ENCODE results near the gene ZNF100.
"Not testable (repeated sequence)": the region's sequence is repeated elsewhere in the genome, so short reads cannot be mapped to it uniquely, and the experiment has no call there.

Gene ZNF100

GRCh38 chr19:21704320-21704719, 63.1 kb downstream of the ZNF100 start:
- DNase-seq (ENCODE audit: low spot score), result no peak

GRCh38 chr19:21699197-21699596, 68.2 kb downstream of the ZNF100 start:
- no peak for DNase-seq (ENCODE audit: low spot score)

- no peak for DNase-seq (ENCODE audit: low spot score)
These were observed 69.2 kb downstream of the ZNF100 start for GRCh38 chr19:21698215-21698614.

GRCh38 chr19:21697698-21698097, 69.7 kb downstream of the ZNF100 start:
- DNase-seq (ENCODE audit: low spot score), result no peak

GRCh38 chr19:21694171-21694906, 73.0 kb downstream of the ZNF100 start:
- DNase-seq (ENCODE audit: low spot score), result no peak

GRCh38 chr19:21693399-21693798, 74.0 kb downstream of the ZNF100 start:
- DNase-seq (ENCODE audit: low spot score), result no peak

- no peak for DNase-seq (ENCODE audit: low spot score)
These were observed 75.7 kb downstream of the ZNF100 start for GRCh38 chr19:21691661-21692060.

GRCh38 chr19:21688464-21688863, 78.9 kb downstream of the ZNF100 start:
- DNase-seq (ENCODE audit: low spot score), result no peak

GRCh38 chr19:21680671-21681070, 86.7 kb downstream of the ZNF100 start:
- no peak for DNase-seq (ENCODE audit: low spot score)

- DNase-seq (ENCODE audit: low spot score), result no peak
These were observed 87.4 kb downstream of the ZNF100 start for GRCh38 chr19:21680026-21680425.

- DNase-seq (ENCODE audit: low spot score), result no peak
These were observed 89.5 kb downstream of the ZNF100 start for GRCh38 chr19:21677696-21678418.

GRCh38 chr19:21674454-21674853, 92.9 kb downstream of the ZNF100 start:
- no peak for DNase-seq (ENCODE audit: low spot score)

GRCh38 chr19:21673479-21673878, 93.9 kb downstream of the ZNF100 start:
- DNase-seq (ENCODE audit: low spot score), result not testable (repeated sequence)
